HCT116 (cell line): ENCODE results near the gene CHADL. TPM values are rescaled to one million over a fixed set of nuclear protein-coding genes. Genes with fewer than 3 reads are reported as not detected.

Source experiments
- ATAC-seq: fragments of 200-7000 bp; cut with Tn5 transposase; 2 replicates; pipeline ENCODE4 v1.9.1; 2020; ENCODE audit warnings: mild to moderate bottlenecking, moderate library complexity
- BruUV-seq: library from RNA; stranded (reverse); fragments of 400-500 nt; replicated peaks from 2 replicates; lab custom pipeline; 2021; lab: Mats Ljungman, UMichigan
- CTCF ChIA-PET: fragments of 300-600 bp; sonication (Branson Sonifier 250); formaldehyde crosslinking; loops from one replicate; lab custom pipeline; 2021; ENCODE audit warnings: antibody characterized with exemption; lab: Charles Lee
- POLR2A ChIA-PET: fragments of 300-600, 350-600 bp; sonication (Branson Sonifier 250); formaldehyde crosslinking; loops from one replicate; lab custom pipeline; 2021; ENCODE audit warnings: antibody characterized with exemption; lab: Charles Lee
- RAD21 ChIA-PET, 2 experiments: fragments of 300-600 bp; sonication (Branson Sonifier 250); formaldehyde crosslinking; loops; one replicate each; lab custom pipeline; 2023; ENCODE audit warnings: low total read pairs in 2 of 2; ENCODE audit not compliant: uncharacterized antibody in 2 of 2, unreplicated experiment in 2 of 2, low non-redundant PET in 1 of 2; lab: Charles Lee
- DNase-seq: peaks from one replicate; pipeline ENCODE4 v3.0.0-alpha.2; 2010; ENCODE audit warnings: low read depth, low spot score
- H2AFZ ChIP-seq: fragments of 200-600 bp; shearing (Covaris generic), sonication (generic); 2 replicates; pipeline ENCODE4 v1.6.1; 2017; ENCODE audit warnings: low read depth, mixed run types, mixed read lengths, antibody characterized with exemption, low read length; ENCODE audit not compliant: poor library complexity, severe bottlenecking
- H3K27ac ChIP-seq: 2 replicates; pipeline ENCODE4 v1.5.1; 2012; ENCODE audit warnings: low read depth, low read length
- H3K27me3 ChIP-seq: fragments of 200-600 bp; sonication (generic); 2 replicates; pipeline ENCODE4 v1.6.1; 2016; ENCODE audit warnings: mixed run types, low read length, mixed read lengths; ENCODE audit not compliant: insufficient read depth
- H3K36me3 ChIP-seq, 2 experiments: fragments of 200-500 bp in 1 of 2; fragments of 200-600 bp in 1 of 2; sonication (Bioruptor generic) in 1 of 2; sonication (generic) in 1 of 2; 2 replicates each; pipeline versions ENCODE4 v1.5.1 to v1.6.1; 2014 to 2016; ENCODE audit warnings: low read length in 2 of 2, inconsistent platforms in 1 of 2, mixed read lengths in 1 of 2, mixed run types in 1 of 2; ENCODE audit not compliant: insufficient read depth in 2 of 2, control insufficient read depth in 1 of 2
- H3K4me1 ChIP-seq, 2 experiments: fragments of 200-600 bp in 1 of 2; sonication (generic) in 1 of 2; 2 replicates each; pipeline versions ENCODE4 v1.5.1 to v1.6.1; 2012 to 2017; ENCODE audit warnings: low read length in 2 of 2, inconsistent platforms in 1 of 2, mild to moderate bottlenecking in 1 of 2, mixed read lengths in 1 of 2, mixed run types in 1 of 2, moderate library complexity in 1 of 2; ENCODE audit not compliant: insufficient read depth in 2 of 2, control insufficient read depth in 1 of 2
- H3K4me2 ChIP-seq: fragments of 200-600 bp; sonication (generic); 2 replicates; pipeline ENCODE4 v1.6.1; 2017; ENCODE audit warnings: mixed run types, low read length, mixed read lengths
- H3K4me3 ChIP-seq, 2 experiments: fragments of 200-600 bp in 1 of 2; sonication (generic) in 1 of 2; replicated peaks in 1 of 2; 2 replicates each; pipeline ENCODE4 v1.5.1; 2011 to 2016; ENCODE audit warnings: low read length in 2 of 2, control low read depth in 1 of 2, low read depth in 1 of 2, mild to moderate bottlenecking in 1 of 2, mixed read lengths in 1 of 2, mixed run types in 1 of 2
- H3K79me2 ChIP-seq: fragments of 200-600 bp; sonication (generic); 2 replicates; pipeline ENCODE4 v1.6.1; 2017; ENCODE audit warnings: mild to moderate bottlenecking, mixed run types, low read length, moderate library complexity, mixed read lengths; ENCODE audit not compliant: insufficient read depth
- H3K9ac ChIP-seq: fragments of 200-600 bp; sonication (generic); 2 replicates; pipeline ENCODE4 v1.6.1; 2016; ENCODE audit warnings: low read length, mixed read lengths
- H3K9me2 ChIP-seq: fragments of 200-600 bp; sonication (generic), shearing (Covaris generic); 2 replicates; pipeline ENCODE4 v1.6.1; 2017; ENCODE audit warnings: mixed run types, mild to moderate bottlenecking, moderate library complexity; ENCODE audit not compliant: insufficient read depth
- H3K9me3 ChIP-seq, 2 experiments: fragments of 200-500 bp in 1 of 2; fragments of 200-600 bp in 1 of 2; sonication (Bioruptor generic) in 1 of 2; sonication (generic) in 1 of 2; 2 replicates each; pipeline ENCODE4 v1.6.1; 2014 to 2017; ENCODE audit warnings: low read length in 2 of 2, mixed read lengths in 2 of 2, inconsistent platforms in 1 of 2, low read depth in 1 of 2, mild to moderate bottlenecking in 1 of 2, mixed run types in 1 of 2, moderate library complexity in 1 of 2; ENCODE audit not compliant: control insufficient read depth in 1 of 2, insufficient read depth in 1 of 2
- H4K20me1 ChIP-seq: fragments of 200-600 bp; sonication (generic), shearing (Covaris generic); 2 replicates; pipeline ENCODE4 v1.6.1; 2017; ENCODE audit warnings: mixed run types, mild to moderate bottlenecking, moderate library complexity; ENCODE audit not compliant: insufficient read depth
- ATF3 ChIP-seq: IDR thresholded peaks from 2 replicates; pipeline ENCODE4 v1.6.1; 2012
- CEBPB ChIP-seq: IDR thresholded peaks from 2 replicates; pipeline ENCODE4 v1.6.1; 2012; ENCODE audit warnings: low read depth
- EGR1 ChIP-seq: IDR thresholded peaks from 2 replicates; pipeline ENCODE4 v1.6.1; 2012; ENCODE audit warnings: low read depth
- ELF1 ChIP-seq: IDR thresholded peaks from 2 replicates; pipeline ENCODE4 v1.6.1; 2012; ENCODE audit warnings: low read depth, borderline replicate concordance
- JUND ChIP-seq: IDR thresholded peaks from 2 replicates; pipeline ENCODE4 v1.6.1; 2012
- MAX ChIP-seq: IDR thresholded peaks from 2 replicates; pipeline ENCODE4 v1.6.1; 2012
- POLR2AphosphoS5 ChIP-seq: IDR thresholded peaks from 2 replicates; pipeline ENCODE4 v1.6.1; 2011; ENCODE audit warnings: mild to moderate bottlenecking, low read depth, low read length, moderate library complexity
- RAD21 ChIP-seq: IDR thresholded peaks from 2 replicates; pipeline ENCODE4 v1.6.1; 2012; ENCODE audit warnings: low read depth, mild to moderate bottlenecking
- REST ChIP-seq: IDR thresholded peaks from 2 replicates; pipeline ENCODE4 v1.6.1; 2012; ENCODE audit warnings: low read depth
- SIN3A ChIP-seq: IDR thresholded peaks from 2 replicates; pipeline ENCODE4 v1.6.1; 2012; ENCODE audit warnings: low read depth
- SRF ChIP-seq: IDR thresholded peaks from 2 replicates; pipeline ENCODE4 v1.6.1; 2012; ENCODE audit warnings: low read depth
- TCF7L2 ChIP-seq: IDR thresholded peaks from 2 replicates; pipeline ENCODE4 v1.7.0; 2011; ENCODE audit warnings: borderline replicate concordance, inconsistent platforms; ENCODE audit not compliant: insufficient read depth, insufficient read length; ENCODE audit errors: extremely low read depth
- ZFX ChIP-seq: fragments of 450-650 bp; IDR thresholded peaks from 2 replicates; pipeline ENCODE4 v1.6.1; 2017
- intact Hi-C: fragments of 100-400 bp; cut with micrococcal nuclease; formaldehyde crosslinking; loops from 2 replicates; pipeline ENCODE4 v1.10.0; 2022
- total RNA-seq: library from RNA; stranded (reverse); gene quantifications from one replicate; pipeline ENCODE4 v1.2.1, GENCODE V29; 2021; ENCODE audit not compliant: unreplicated experiment

The CHADL gene
- total RNA-seq, 1 experiment from 2014 or later, result 0.47 TPM

GRCh38 chr22:41242396-41243117 is 1.8 kb upstream of the CHADL start:
- H3K79me2 ChIP-seq, result no peaks in the 10 kb centered on the region
- RAD21 ChIA-PET, result no interaction called here
- peaks cover 4% of the 10 kb centered on the region; the same call in 1 of the 2 replicates for H4K20me1 ChIP-seq
- peak overlapping the region; percentile 52 for H3K4me2 ChIP-seq
- H3K27me3 ChIP-seq, result no peaks in the 10 kb centered on the region
- no peak overlapping the region for H3K9ac ChIP-seq
- DNase-seq, result no peak
- peak overlapping the region; percentile 26; the same call in 1 of the 2 replicates for H3K27ac ChIP-seq
- no TSS peak for BruUV-seq
- no peak overlapping the region for H2AFZ ChIP-seq
- H3K9me2 ChIP-seq, result no peaks in the 10 kb centered on the region
- CTCF ChIA-PET, result no interaction called here
- H3K36me3 ChIP-seq, result peaks cover 0 to 22% of the 10 kb centered on the region in 2 experiments; a peak in 1 of 4 replicates
- no peaks in the 10 kb centered on the region for H3K9me3 ChIP-seq
- peaks cover 6 to 10% of the 10 kb centered on the region in 2 experiments; a peak in 3 of 4 replicates for H3K4me1 ChIP-seq
- 0 out of 2 replicates have a peak, but pooled peaks have one; percentile 18 for ATAC-seq
- TF ChIP-seq JUND (peak; percentile 5; the same call in 1 of the 2 replicates), CEBPB (no peak)
- H3K4me3 ChIP-seq, result no peak overlapping the region
- POLR2A ChIA-PET, result no interaction called here
- intact Hi-C loops, result no loop called here

- no peak overlapping the region for H3K9ac ChIP-seq
- H3K79me2 ChIP-seq, result no peaks in the 10 kb centered on the region
- ATAC-seq (no peak), DNase-seq (no peak)
- intact Hi-C loops, result no loop called here
- H4K20me1 ChIP-seq, result peaks cover 4% of the 10 kb centered on the region; the same call in 1 of the 2 replicates
- peaks cover 6 to 10% of the 10 kb centered on the region in 2 experiments; a peak in 3 of 4 replicates for H3K4me1 ChIP-seq
- H3K36me3 ChIP-seq, result peaks cover 0 to 11% of the 10 kb centered on the region in 2 experiments; a peak in 1 of 4 replicates
- POLR2A ChIA-PET, result no interaction called here
- BruUV-seq, result no TSS peak
- RAD21 ChIA-PET, result no interaction called here
- no peak overlapping the region for H3K27ac ChIP-seq
- H3K4me2 ChIP-seq, result no peak overlapping the region
- H2AFZ ChIP-seq, result no peak overlapping the region
- no peaks in the 10 kb centered on the region for H3K9me2 ChIP-seq
- no peaks in the 10 kb centered on the region for H3K27me3 ChIP-seq
- CTCF ChIA-PET, result no interaction called here
- no peak overlapping the region for H3K4me3 ChIP-seq
- no peaks in the 10 kb centered on the region for H3K9me3 ChIP-seq
- TF ChIP-seq TCF7L2 (no peak), ZFX (no peak), SRF (no peak), REST (no peak), POLR2AphosphoS5 (no peak), MAX (no peak), SIN3A (no peak), ELF1 (no peak), CEBPB (no peak), ATF3 (no peak), RAD21 (no peak), EGR1 (no peak)
These were observed 474 bp upstream of the CHADL start for GRCh38 chr22:41241133-41241676.
